Psoas muscle (tissue), 8 donors: ENCODE results near the gene RFT1. TPM values are rescaled to one million over a fixed set of nuclear protein-coding genes. Genes with fewer than 3 reads are reported as not detected.

Source experiments
- ATAC-seq, 4 donors: fragments of 200-7000 bp; cut with Tn5 transposase; one replicate each; pipeline ENCODE4 v1.9.1; 2020; ENCODE audit warnings: moderate library complexity in 3 of 4, mild to moderate bottlenecking in 2 of 4
- DNase-seq, 2 donors: peaks; one replicate each; pipeline ENCODE4 v3.0.0-alpha.2; 2020
- H3K27ac ChIP-seq: fragments of 200-600 bp; one replicate; pipeline ENCODE4 v1.8.0; 2022
- H3K27me3 ChIP-seq, 3 donors: fragments of 200-600 bp in 1 of 3; one replicate each; pipeline versions ENCODE4 v1.6.1 to v1.8.0; 2013 to 2022; ENCODE audit warnings: low read length in 2 of 3, mild to moderate bottlenecking in 2 of 3, moderate library complexity in 1 of 3; ENCODE audit not compliant: insufficient read depth in 3 of 3
- H3K36me3 ChIP-seq, 2 donors: fragments of 200-600 bp in 1 of 2; one replicate each; pipeline versions ENCODE4 v1.6.1 to v1.8.0; 2013 to 2022; ENCODE audit warnings: low read depth in 1 of 2, mild to moderate bottlenecking in 1 of 2, moderate library complexity in 1 of 2; ENCODE audit not compliant: insufficient read depth in 1 of 2
- H3K4me1 ChIP-seq: fragments of 200-600 bp; one replicate; pipeline ENCODE4 v1.8.0; 2022
- H3K4me3 ChIP-seq: fragments of 200-600 bp; one replicate; pipeline ENCODE4 v1.8.0; 2022; ENCODE audit warnings: mild to moderate bottlenecking
- H3K9me3 ChIP-seq: fragments of 200-600 bp; one replicate; pipeline ENCODE4 v1.8.0; 2022
- CTCF ChIP-seq: fragments of 200-600 bp; IDR thresholded peaks from one replicate; pipeline ENCODE4 v1.8.0; 2022; ENCODE audit warnings: antibody characterized with exemption
- WGBS, 3 donors: extraction: QIAGEN DNeasy Blood & Tissue Kit; methylation state at CpG; one replicate each; pipeline versions ENCODE4 v1.1.6 to v1.1.7; 2013; 5-methylcytosine and 5-hydroxymethylcytosine counted together
- intact Hi-C, 2 donors: fragments of 100-400 bp; cut with DNase I; formaldehyde crosslinking; loops; one replicate each; pipeline versions ENCODE4 v1.11.0 to v1.14.2; 2022
- polyA plus RNA-seq, 3 donors: library from polyadenylated mRNA; stranded (reverse); fragments of 200-250 nt; gene quantifications; one replicate each; pipeline ENCODE4 v1.2.3, GENCODE V29; 2013
- total RNA-seq, 4 donors: library from RNA; stranded (reverse); fragmentation: NEBNext Ultra II Directional in 2 of 4; extraction: Animal tissue kit (Norgen Biotek cat#: 25700) in 2 of 4; gene quantifications; one replicate each; pipeline versions ENCODE4 v1.2.1 to v1.2.4, GENCODE V29; 2021 to 2023
- donor health status: healthy with polysubstance abuse.
- donor health status: DM: no; HTN: no; CAD: no; lungs with moderate emphysema.
- donor health status: Bipolar disorder and iron deficiency.
- donor health status: healthy.
- donor health status: DM: yes; HTN: yes; CAD: no.
- donor health status: DM: no; HTN: no; CAD: no.
- donor health status: DM: no; HTN: no; CAD: no.
- donor health status: DM: yes; HTN: yes; CAD: no.

The RFT1 gene
- total and polyA plus RNA-seq, 7 donors = 5.4 to 13.2 (median 6.9) TPM

- DNase-seq (no peak), ATAC-seq (no peak)
- Histone ChIP-seq H3K27ac (no peak overlapping the region), H3K4me1 (no peaks in the 10 kb centered on the region), H3K27me3 (no peaks in the 10 kb centered on the region), H3K9me3 (no peaks in the 10 kb centered on the region), H3K36me3 (peaks cover 7 to 97% of the 10 kb centered on the region in 2 donors), H3K4me3 (no peak overlapping the region)
- TF ChIP-seq CTCF = no peak
- intact Hi-C loops = no loop called here
- WGBS, 3 donors = 81 to 84% (median 84%) methylated on average over 5 of the region's 5 CpGs
Observed at GRCh38 chr3:53120336-53120735, 9.9 kb downstream of the RFT1 start.

GRCh38 chr3:53116956-53117355 lies 13.3 kb downstream of the RFT1 start:
- Histone ChIP-seq H3K36me3 (peaks cover 4 to 73% of the 10 kb centered on the region in 2 donors), H3K4me3 (no peak overlapping the region), H3K27me3 (no peaks in the 10 kb centered on the region), H3K4me1 (peaks cover 20% of the 10 kb centered on the region), H3K9me3 (no peaks in the 10 kb centered on the region), H3K27ac (no peak overlapping the region)
- ATAC-seq (no peak), DNase-seq (no peak)
- intact Hi-C loops = no loop called here
- WGBS, 3 donors = 96 to 97% (median 97%) methylated on average over 1 of the region's 1 CpG
- TF ChIP-seq CTCF = no peak

DNA sequence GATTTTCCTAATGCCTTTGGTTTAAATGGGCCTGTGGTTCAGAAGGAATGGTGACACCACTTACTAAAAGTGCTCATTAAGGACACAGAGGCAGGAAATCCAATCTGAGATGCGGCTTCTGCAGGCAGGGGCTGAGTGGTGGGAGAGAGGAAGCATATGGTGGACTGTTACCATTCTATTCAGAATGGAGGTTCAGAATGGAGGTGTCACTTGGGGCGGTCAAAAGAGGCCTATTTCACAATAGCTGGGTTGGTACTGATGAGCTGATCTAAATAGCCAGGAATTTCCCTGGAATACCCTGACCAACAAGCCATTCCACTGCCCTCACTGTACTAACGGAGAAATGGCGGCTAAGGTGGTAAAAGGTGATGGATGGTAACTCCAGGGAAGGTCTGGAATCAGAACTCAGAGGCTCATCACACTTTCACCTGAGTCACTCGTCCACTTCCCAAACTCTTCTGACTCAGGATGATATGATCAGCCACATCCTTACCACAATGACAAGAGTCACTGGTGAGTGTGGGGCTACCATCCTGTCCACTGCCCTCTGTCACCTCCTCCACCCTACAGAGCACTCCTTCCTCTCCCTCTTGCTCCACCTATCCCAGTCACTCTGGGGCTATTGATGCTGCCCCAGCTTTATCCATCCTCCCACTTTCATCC lies 15.7 kb downstream of the RFT1 start:
- H3K27me3 ChIP-seq = no peaks in the 10 kb centered on the region
- no peak for ATAC-seq
- WGBS, 3 donors = 88 to 93% (median 91%) methylated on average over 5 of the region's 5 CpGs
- peaks cover 28% of the 10 kb centered on the region for H3K4me1 ChIP-seq
- H3K36me3 ChIP-seq = peaks cover 3 to 72% of the 10 kb centered on the region in 2 donors
- H3K27ac ChIP-seq = peak overlapping the region; percentile 79
- intact Hi-C loops = loop anchor here (1.0 kb wide), 2 partner anchors 81 to 82 kb away; no protein-coding TSS in a partner anchor
- no peak for DNase-seq
- H3K9me3 ChIP-seq = no peaks in the 10 kb centered on the region
- TF ChIP-seq CTCF = no peak
- no peak overlapping the region for H3K4me3 ChIP-seq

DNA sequence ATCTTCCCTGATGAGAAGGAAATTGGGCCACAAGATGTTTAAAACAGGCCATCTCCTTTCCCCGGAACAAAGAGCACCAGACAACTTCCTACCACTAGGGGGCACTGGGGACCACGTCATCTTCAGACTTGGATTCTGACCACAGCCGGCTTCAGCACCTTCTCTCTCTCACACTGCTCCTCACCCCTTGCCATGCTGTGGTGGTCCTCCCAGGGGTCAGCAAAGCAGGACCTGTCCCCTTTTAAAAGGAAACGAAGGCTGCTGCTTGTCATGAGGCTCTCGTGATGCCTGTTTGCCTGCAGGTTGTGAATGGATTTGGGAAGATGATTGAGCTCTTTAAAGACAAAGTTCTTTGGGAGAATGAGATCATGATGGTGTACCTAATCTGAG lies 16.2 kb downstream of the RFT1 start:
- H3K27ac ChIP-seq = peak overlapping the region; percentile 79
- 11 to 15% (median 12%) methylated on average over 5 of the region's 5 CpGs for WGBS, 3 donors
- intact Hi-C loops = loop anchor here (1.0 kb wide), 2 partner anchors 81 to 82 kb away; no protein-coding TSS in a partner anchor

More for the DNA sequence above, 16.2 kb downstream of the RFT1 start:
- Histone ChIP-seq H3K4me1 (peaks cover 28% of the 10 kb centered on the region), H3K4me3 (no peak overlapping the region), H3K9me3 (no peaks in the 10 kb centered on the region), H3K36me3 (peaks cover 3 to 72% of the 10 kb centered on the region in 2 donors), H3K27me3 (no peaks in the 10 kb centered on the region)
- ATAC-seq (peak; percentile 85 to 92 (median 86)), DNase-seq (peak; percentile 75 to 83)
- peak; percentile 90 for TF ChIP-seq CTCF
